Epithelial cell of esophagus (primary cell): ENCODE results near the gene MIOX.

ENCODE experiments used
- DNase-seq: peaks from one replicate; pipeline ENCODE4 v3.0.0; 2010; ENCODE audit warnings: low read depth
- H3K4me3 ChIP-seq: 2 replicates; pipeline ENCODE4 v1.5.1; 2011; ENCODE audit warnings: mild to moderate bottlenecking, low read length, control low read depth
- TF ChIP-seq, protein P1 (sequence below): IDR thresholded peaks from 2 replicates; pipeline ENCODE4 v1.5.1; 2011; ENCODE audit warnings: low read depth, mild to moderate bottlenecking, low read length, control low read depth, inconsistent platforms; ENCODE audit not compliant: insufficient read depth; ENCODE audit errors: missing control alignments

Gene MIOX

DNA sequence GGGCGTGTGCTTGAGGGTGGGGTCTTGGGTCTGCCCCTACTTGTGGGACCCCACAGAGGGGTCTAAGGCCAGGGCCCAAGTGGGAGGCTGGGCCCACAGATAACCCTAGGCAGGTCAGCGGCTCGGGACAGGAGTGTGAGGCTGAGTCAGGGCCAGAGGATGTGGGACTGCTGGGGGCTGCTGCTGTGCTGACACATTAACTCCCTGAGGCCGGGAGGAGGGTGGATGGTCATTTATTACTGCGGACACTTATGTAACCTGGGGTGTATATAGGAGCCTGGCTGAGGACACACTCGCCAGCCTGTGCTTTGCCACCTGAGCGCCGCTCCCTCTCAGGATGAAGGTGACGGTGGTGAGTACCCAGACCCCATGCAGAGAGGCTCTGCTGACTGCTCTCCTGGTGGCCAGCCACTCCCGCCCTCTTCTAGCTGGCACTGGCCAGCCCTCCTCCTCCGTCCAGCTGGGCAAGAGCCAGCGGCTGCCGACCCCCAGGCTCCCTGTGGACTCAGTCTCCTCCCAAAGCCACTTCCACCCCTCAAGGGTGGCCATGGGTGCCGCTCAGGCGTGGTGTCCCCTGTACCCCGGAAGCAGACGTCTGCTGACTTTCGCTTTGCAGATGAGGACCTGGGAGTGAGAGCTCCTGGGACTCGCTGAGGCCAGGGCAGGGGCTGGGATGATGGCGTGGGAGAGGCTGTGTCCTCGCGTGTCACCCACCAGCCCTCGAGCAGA lies at the start of gene MIOX:
Gene MIOX (plus strand): TSS at position 299 of the 729 bp plus-strand sequence. CDS start 39 bp downstream, at position 338.
- TF ChIP-seq, protein P1, sequence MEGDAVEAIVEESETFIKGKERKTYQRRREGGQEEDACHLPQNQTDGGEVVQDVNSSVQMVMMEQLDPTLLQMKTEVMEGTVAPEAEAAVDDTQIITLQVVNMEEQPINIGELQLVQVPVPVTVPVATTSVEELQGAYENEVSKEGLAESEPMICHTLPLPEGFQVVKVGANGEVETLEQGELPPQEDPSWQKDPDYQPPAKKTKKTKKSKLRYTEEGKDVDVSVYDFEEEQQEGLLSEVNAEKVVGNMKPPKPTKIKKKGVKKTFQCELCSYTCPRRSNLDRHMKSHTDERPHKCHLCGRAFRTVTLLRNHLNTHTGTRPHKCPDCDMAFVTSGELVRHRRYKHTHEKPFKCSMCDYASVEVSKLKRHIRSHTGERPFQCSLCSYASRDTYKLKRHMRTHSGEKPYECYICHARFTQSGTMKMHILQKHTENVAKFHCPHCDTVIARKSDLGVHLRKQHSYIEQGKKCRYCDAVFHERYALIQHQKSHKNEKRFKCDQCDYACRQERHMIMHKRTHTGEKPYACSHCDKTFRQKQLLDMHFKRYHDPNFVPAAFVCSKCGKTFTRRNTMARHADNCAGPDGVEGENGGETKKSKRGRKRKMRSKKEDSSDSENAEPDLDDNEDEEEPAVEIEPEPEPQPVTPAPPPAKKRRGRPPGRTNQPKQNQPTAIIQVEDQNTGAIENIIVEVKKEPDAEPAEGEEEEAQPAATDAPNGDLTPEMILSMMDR, result no peak
- DNase-seq, result no peak
- no peak within 1 kb of the TSS for H3K4me3 ChIP-seq

DNA sequence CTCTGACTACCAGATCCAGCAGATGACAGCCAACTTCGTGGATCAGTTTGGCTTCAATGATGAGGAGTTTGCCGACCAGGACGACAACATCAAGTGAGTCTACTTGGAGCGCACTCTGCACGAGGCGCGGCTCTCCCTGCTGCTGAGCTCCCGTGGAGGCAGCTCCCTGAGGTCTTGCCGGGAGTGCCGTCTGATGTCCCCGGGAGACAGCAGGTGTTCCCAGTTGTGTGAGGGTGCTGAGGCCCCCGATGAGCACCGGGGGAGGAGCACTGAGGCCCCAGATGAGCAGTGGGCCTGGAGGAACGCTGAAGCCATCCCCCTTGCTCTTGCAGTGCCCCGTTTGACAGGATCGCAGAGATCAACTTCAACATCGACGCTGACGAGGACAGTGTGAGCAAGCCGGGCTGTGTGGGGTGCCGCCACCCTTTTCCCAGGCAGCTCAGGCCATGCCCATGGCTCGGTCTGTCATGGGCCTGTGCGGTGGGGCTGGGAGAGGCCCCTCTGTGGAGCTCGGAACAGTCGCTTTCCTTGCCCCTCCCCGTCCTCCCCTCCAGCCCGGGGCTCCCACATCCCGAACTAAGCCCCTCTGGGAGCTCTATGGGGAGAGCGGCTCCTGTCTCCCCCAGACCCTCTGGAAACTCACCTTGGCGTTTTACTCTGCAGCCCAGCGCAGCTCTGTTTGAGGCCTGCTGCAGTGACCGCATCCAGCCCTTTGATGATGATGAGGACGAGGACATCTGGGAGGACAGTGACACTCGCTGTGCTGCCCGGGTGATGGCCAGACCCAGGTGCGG lies 49.0 kb upstream of the MIOX start:
- no peak for DNase-seq
- H3K4me3 ChIP-seq, result no peak overlapping the region
- TF ChIP-seq, protein P1, result no peak

DNA sequence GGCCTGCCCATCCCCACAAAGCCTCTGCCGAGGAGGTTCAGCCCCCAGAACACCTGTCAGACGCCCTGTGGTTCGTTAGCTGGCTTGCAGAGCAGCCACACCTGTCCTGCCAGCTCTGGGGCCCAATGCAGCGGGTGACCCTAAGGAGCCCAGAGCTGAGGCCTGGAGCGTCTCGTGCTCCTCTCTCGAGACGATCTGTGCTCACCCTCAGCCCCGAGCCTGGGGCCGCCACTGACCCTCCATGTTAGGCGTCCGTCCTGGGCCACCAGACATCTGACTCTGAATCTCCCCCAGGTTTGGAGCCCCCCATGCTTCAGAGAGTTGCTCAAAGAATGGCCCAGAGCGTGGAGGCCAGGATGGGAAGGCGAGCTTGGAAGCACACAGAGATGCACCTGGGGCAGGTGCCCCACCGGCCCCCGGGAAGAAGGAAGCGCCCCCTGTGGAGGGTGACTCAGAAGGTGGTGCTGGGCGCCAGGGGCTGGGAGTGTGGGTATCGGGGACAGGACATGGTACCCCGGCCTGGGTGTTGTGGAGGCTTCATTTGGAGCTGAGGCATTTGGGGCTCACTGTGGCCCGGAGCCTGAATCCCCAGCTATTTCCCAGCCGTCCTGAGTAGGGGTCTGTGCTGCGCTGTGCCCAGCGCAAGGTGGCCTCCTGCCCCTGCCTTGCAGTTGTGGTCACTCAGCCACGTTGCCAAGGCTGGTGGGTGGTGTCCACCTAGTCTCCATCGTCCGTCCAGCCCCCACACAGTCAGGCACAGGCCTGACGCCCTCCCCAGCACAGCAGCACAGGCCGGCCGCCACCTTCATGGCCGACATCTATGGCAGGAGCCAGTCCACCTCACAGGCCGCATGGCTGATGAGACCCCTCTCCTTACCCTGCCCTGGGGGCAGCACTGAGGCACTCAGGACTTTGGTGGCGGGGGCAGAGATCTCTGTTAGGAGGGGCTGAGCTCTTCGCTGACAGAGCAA lies 48.1 kb upstream of the MIOX start:
- H3K4me3 ChIP-seq, result no peak overlapping the region
- no peak for DNase-seq
- TF ChIP-seq, protein P1, result no peak

DNA sequence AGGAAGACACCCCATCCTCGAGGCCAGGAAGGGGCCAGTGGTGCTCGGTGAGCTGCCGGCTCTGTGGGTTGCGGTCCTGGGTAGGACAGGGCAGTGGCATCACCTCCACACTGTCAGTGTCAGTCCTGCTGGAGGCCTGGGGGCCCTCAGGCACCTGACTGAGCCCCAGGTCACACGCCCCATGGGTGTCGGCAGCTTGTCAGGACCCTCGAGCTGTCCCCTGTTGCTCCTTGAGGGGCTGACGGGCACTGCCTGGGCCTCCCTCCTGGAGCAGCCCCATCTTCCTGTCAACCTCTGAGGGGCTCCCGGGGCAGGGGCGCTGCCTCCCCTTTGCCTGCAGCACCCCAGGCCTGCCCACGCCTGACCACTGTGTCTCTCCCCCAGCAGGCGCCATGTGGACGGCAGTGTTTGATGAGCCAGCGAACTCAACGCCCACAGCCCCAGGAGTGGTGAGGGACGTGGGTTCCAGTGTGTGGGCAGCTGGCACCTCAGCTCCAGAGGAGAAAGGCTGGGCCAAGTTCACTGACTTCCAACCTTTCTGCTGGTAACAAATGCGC lies 47.3 kb upstream of the MIOX start:
- no peak for DNase-seq
- TF ChIP-seq, protein P1, result no peak
- H3K4me3 ChIP-seq, result no peak overlapping the region

DNA sequence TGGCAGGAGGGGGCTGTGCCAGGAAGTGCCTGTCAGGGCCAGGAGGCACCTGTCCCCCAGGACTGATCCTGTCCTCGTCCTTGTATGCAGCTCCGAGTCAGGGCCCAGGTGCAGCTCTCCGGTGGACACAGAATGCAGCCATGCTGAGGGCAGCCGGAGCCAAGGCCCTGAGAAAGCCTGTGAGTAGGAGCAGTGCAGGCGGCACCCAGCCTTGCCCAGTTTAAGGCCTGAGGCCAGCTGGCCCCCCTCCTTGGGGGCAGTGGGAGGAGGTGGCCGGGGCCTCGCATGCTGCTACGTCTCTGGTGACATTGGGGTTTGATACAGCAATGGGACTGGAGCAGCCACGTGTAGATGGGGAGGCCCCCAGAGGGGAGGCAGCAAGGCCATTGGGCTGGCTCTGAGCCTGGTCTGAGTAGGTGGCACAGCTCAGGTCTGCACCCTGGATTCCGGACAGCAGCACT lies 46.8 kb upstream of the MIOX start:
- no peak overlapping the region for H3K4me3 ChIP-seq
- TF ChIP-seq, protein P1, result no peak
- no peak for DNase-seq

DNA sequence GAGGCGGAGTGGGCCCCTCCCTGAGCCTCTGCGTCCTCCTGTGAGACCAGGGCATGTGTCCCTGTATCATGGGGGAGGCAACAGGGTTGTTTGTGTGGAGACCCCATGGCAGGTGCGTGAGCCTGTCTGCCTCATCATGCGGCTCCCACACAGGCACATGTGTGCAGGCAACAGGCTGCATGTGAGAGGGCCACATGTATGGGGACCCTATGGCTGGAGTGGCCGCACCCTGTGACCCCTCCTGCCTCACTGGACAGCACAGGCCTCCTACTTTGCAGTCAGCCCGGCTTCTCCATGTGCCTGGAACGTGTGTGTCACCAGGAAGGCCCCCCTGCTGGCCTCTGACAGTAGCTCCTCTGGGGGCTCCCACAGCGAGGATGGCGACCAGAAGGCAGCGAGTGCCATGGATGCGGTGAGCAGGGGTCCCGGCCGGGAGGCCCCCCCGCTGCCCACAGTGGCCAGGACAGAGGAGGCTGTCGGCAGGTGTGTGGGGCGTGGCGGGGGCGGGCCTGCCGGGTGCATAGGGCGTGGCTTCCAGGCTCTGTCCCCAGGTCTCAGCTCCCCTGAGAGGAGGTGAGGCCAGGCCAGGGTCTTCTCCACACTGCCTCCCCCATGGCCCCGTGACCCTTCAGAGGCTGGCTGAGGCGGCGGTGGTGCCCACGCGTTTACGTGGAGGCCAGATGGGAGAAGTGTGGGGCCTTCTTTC lies 46.0 kb upstream of the MIOX start:
- no peak overlapping the region for H3K4me3 ChIP-seq
- DNase-seq, result no peak
- TF ChIP-seq, protein P1, result no peak
